Epidermal melanocyte (primary cell): ENCODE measurements around the gene MLXIP.
A peak's percentile ranks its signal among the peaks of the same experiment; 100 is the strongest.
"Not testable (repeated sequence)": the region's sequence is repeated elsewhere in the genome, so short reads cannot be mapped to it uniquely, and the experiment has no call there.

Source experiments
- DNase-seq: peaks from one replicate; pipeline ENCODE4 v3.0.0; 2011; ENCODE audit warnings: low spot score; ENCODE audit not compliant: insufficient read length

MLXIP gene

DNA sequence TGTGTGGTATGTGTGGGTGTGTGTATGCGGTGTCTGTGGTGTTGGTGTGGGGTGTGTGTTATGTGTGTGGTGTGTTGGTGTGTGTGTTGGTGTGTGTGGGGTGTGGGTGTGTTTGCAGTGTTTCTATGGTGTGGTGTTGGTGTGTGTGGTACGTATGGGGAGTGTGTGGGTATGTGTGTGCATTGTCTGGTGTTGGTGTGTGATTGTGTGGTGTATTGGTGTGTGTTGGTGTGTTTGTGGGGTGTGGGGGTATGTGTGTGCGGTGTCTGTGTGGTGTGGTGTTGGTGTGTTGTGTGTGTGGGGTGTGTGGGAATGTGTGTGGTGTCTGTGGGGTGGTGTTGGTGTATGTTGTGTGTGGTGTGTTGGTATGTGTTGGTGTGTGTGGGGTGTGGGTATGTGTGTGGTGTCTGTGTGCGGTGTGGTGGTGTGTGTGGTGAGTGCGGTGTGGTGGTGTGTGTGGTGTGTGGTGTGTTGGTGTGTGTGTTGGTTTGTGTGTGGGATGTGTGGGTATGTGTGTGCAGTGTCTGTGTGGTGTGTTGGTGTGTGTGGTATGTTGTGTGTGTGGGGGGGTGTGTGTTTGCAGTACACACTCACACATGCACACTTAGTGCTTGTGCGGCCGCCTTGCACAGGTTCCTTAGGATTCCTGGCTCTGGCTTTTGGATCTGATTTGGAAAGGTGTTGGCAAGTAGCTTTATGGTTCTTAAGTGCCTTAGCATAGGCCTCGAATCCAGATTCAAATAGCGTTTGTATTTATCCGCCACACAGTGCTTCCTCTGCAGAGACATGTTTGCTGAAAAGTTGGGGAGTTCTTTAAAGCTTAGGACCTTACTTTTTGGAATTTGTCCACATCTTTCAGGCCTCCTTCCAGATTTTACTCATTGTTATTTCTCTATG lies 16.4 kb downstream of the MLXIP start:
- no peak for DNase-seq

GRCh38 chr12:122096014-122096413 lies 17.5 kb downstream of the MLXIP start:
- no peak for DNase-seq

GRCh38 chr12:122096591-122097149 lies 18.1 kb downstream of the MLXIP start:
- no peak for DNase-seq

DNA sequence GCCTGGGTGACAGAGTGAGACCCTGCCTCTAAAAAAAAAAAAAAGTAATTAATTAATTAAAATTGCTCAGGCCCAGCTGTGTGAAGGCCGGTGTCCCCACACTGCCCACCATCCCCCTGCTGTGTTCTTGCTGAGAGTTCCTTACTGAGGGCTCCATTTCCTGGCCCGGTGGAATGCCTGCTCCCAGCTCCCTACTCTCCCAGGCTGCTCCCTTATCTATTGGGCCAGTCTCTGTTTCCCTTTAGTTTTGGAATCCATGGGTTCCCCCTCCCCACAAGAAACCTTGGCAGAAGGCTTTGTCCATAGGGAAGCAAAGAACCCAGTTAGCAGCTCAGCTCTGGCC lies 19.0 kb downstream of the MLXIP start:
- DNase-seq: no peak

DNA sequence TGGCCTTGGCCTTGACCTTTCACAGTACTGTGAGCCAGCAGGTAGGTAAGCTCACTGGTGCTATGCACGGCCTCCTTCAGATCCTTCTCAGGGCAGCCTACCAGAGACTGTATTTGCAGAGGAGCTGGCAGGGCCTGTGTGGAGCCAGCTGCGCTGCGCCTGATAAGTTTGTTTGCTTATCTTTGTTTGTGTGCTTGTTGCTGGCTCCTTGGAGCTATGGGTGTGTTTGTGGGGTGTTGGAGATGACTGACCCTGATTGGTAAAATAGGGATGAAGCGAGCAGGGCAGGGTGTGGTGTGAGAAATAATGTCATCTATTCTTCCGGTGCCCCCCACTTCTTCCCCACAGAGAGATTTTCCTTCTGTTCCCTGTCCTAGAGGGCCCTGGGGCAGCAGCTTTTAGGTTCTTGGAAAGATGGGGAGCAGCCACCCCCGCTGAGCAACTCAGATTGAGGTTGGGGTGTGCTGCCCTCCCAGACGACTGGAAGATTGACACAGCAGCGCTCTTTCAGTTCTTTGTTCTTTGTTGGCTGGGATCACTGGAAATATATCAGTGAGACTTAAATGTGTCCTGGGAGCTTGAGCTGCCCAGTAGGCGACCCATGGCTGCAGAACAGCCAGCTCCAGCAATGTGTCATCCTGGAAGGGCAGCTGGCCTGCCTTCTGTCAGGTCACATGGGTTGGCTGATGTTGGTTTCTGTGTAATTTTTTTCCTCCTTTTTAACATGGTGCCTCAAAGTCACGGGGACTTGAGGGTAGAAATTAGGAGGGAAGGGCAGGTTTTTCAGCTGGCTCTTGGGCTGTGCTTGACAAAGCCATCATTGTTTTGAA lies 19.6 kb downstream of the MLXIP start:
- peak; percentile 87 for DNase-seq

- DNase-seq: no peak
Observed at GRCh38 chr12:122099280-122099749, 20.8 kb downstream of the MLXIP start.

GRCh38 chr12:122099856-122100255 lies 21.3 kb downstream of the MLXIP start:
- DNase-seq: no peak

- no peak for DNase-seq
Observed at GRCh38 chr12:122100568-122100967, 22.0 kb downstream of the MLXIP start.

GRCh38 chr12:122102331-122102730 lies 23.8 kb downstream of the MLXIP start:
- no peak for DNase-seq

DNA sequence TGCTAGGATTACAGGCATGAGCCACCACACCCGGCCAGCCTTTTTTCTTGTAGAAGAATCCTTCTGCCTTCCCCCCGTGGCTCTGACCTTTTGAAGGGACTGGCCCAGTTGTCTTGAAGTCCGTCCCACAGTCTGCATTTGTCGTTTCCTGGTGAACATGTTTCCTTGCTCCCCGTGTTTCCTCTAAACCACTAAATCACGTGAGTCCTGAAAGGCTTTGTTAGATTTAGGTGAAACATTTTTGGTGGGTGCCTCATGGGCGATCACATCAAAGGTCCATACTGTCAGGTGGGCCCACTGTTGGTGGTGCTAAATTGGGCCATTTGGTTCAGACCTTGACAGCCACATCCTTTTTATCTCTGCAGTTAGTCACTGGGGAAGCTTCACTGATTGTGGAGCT lies 26.3 kb downstream of the MLXIP start:
- no peak for DNase-seq

GRCh38 chr12:122105496-122105895 lies 26.9 kb downstream of the MLXIP start:
- not testable (repeated sequence) for DNase-seq

DNA sequence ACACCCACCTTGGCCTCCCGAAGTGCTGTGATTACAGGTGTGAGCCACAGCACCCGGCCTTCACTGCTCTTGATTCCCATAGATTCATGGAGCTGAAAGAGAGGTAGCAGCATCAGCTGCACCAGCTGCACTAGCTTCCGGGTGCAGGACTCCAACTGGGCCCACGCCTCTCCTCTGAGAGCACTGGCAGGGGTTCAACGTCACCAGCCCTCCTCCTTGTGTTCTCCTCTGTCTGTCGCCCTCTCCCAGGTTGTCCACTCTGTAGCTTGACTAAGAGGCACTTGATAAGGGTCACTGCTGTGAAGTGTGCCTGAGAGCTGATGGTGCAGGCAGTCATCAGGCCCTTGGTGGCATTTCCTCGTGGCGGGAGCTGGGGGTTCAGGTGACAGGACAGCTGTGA lies 28.3 kb downstream of the MLXIP start:
- no peak for DNase-seq

- no peak for DNase-seq
Observed at GRCh38 chr12:122107261-122107660, 28.7 kb downstream of the MLXIP start.

DNA sequence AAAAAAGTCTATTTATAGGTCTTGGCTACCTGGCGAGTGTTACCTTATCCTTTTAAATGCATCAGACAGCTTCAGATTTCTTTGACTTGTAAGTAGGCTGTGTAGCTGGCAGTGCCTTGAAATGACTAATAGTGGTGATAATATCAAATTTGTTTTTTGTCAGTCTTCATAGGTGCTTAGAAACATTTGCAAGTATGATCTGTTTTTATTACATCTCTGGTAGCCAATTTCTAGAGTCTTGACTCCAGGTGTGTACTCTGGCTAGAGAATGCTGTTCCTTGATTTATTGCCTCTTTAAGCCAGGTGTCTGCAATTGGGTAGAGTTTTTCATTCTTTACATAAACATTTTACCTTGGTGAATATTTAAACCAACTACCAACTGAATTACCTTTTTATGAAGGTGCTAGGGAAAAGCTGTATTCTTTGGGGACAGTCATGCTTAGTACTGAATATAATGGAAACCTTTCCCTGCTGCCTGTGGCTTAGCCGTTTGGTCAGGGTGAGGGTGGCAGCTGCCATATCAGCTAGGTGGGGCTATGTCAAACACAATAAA lies 32.6 kb downstream of the MLXIP start:
- no peak for DNase-seq

DNA sequence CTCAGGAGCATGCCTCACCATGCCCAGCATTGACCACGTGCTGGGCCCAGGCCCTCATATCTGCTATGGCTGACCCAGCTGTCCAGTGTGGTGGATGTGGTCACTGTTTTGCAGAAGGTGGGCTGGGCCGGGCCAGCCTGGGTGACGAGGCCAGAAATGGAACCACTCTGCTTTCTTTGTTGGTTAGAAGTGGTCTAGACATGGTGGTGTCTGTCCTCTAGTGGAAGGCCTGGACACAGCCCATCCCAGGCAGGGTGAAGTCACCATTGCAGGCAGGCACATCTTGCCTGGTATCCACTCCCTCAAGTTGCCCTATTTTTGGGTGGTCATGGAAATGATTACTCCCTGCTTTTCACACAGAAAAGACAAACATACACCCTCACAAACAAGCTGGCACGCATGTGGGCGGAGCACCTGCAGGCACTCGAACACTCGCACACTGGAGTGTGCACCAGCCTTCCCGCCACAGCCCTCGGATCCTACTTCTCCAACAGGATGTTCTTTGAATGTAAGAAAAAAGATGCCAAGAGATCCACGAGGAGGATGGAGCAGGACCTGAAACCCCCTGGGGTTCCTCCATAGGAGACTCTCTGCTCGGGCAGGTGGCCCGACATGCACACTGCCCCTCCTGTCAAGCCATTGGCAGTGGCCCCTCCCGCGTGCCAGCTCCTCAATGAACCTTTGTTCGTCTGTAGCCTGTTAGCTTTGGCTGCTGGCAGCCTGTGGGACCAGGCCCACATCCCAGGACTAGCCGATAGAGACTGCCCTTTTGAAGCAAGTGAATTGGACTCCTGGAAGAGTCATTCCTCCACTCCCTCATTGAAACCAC lies 38.4 kb downstream of the MLXIP start:
- peak; percentile 55 for DNase-seq

GRCh38 chr12:122117979-122118378 lies 39.4 kb downstream of the MLXIP start:
- no peak for DNase-seq

DNA sequence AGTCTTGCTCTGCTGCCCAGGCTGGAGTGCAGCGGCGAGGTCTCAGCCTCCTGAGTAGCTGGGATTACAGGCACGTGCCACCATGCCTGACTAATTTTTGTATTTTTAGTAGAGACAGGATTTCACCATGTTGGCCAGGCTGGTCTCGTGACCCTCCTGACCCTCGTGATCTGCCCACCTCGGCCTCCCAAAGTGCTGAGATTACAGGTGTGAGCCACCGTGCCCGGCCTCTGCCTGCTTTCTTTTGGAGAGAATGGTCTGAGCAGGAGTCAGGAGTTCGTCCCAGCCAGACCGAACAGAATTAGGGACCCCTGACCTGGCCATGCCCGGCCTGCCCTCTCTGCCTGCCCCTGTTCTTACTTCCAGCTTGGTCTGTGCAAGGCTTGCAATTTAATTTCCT lies 42.8 kb downstream of the MLXIP start:
- not testable (repeated sequence) for DNase-seq

DNA sequence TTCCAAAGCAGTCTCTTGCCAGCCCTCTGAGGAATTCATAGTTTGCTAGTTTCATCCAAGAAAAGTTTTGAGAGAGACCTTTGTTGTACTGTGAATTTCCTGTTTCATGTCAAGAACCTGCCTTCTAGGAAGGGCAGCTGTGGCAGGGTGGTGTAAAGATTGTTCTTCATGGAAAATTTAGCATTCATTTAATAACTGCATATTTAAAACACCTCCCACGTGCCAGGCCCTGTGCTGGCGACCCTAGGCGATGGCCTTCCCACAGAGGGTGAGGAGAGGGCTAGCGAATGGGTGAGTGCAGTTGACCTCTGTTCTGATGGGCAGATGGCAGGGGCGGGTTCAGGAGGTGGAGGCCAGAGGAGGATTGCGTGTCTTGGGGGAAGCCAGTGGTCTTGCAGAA lies 43.2 kb downstream of the MLXIP start:
- DNase-seq: peak; percentile 58

DNA sequence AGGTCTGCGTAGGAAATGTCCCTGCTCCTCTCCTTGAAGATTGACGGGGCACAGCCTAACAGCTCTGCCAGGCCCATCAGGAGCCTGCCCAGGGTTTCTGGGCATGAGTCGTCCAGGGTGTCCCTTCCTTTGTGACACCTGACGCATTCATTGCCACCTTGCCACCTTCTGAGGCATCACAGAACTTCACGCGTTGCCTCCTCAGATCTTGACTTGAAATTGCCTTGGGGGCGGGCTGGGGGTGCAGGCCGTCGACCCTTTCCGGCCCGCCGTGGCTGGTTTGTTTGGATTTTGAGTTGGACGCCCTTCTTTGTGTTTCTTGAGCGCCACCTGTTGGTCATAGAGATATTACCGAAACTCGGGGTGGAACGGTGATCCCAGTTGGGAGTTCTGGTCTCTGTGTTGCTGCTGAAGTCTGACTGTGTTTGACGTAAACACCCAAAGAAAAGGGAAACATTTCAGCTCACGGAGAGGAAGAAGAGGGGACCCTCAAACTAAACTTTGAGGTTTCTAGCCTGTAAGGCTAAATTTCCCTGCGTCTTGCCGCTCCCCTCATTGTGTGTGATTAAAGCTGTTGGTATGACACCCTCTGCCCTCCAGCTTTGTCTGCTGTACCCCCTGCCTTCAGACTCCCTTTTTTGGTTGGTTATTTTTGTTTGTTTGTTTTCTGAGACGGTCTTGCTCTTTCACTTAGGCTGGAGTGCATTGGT lies 44.6 kb downstream of the MLXIP start:
- peak; percentile 63 for DNase-seq

DNA sequence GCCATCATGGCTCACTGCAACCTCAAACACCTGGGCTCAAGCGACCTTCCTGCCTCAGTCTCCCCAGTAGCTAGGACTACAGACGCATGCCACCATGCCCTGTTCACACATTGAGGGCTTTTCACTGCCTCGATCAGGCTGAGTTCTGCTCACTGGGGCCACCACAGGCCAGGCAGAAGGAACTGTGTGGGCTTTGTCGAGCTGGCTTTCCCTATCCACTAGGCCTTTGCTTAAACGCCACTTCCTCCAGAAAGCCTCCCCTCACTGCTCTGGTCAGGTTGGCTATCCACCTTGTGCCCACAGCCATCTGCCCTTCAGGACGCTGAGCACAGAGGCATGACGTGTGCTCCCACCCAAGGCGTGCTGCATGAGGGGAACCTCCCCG lies 45.2 kb downstream of the MLXIP start:
- DNase-seq: no peak
